GM19467 (cell line): Measurements from ENCODE around the gene ZNF503.
A peak's percentile ranks its signal among the peaks of the same experiment; 100 is the strongest.

Experiments
- ATAC-seq: cut with Tn5 transposase; IDR thresholded peaks from one replicate; pipeline ENCODE4 v1.9.1; 2021; ENCODE audit warnings: mild to moderate bottlenecking, moderate library complexity; ENCODE audit not compliant: unreplicated experiment

ZNF503 gene

GRCh38 chr10:75407224-75407712 lies 5.7 kb upstream of the ZNF503 start:
- no peak for ATAC-seq

- ATAC-seq: no peak
Observed at GRCh38 chr10:75406462-75407223, 5.1 kb upstream of the ZNF503 start.

GRCh38 chr10:75405598-75406461 lies 4.3 kb upstream of the ZNF503 start:
- ATAC-seq: no peak

- no peak for ATAC-seq
Observed at GRCh38 chr10:75404815-75405597, 3.4 kb upstream of the ZNF503 start.

GRCh38 chr10:75403939-75404814 lies 2.6 kb upstream of the ZNF503 start:
- ATAC-seq: no peak

- no peak for ATAC-seq
Observed at GRCh38 chr10:75403144-75403938, 1.8 kb upstream of the ZNF503 start.

GRCh38 chr10:75402486-75403143 lies 1.1 kb upstream of the ZNF503 start:
- ATAC-seq: no peak

GRCh38 chr10:75400771-75401568 lies 594 bp downstream of the ZNF503 start:
- ATAC-seq: peak; percentile 16

- no peak for ATAC-seq
Observed at GRCh38 chr10:75400163-75400770, 1.3 kb downstream of the ZNF503 start.

- no peak for ATAC-seq
Observed at GRCh38 chr10:75399461-75400162, 2.0 kb downstream of the ZNF503 start.

GRCh38 chr10:75398692-75399460 lies 2.7 kb downstream of the ZNF503 start:
- no peak for ATAC-seq

GRCh38 chr10:75398200-75398691 lies 3.3 kb downstream of the ZNF503 start:
- ATAC-seq: no peak

GRCh38 chr10:75397496-75398199 lies 3.9 kb downstream of the ZNF503 start:
- no peak for ATAC-seq

GRCh38 chr10:75396631-75397495 lies 4.7 kb downstream of the ZNF503 start:
- no peak for ATAC-seq
